ENCODE measurements around the gene PTPRM.

The PTPRM gene

DNA sequence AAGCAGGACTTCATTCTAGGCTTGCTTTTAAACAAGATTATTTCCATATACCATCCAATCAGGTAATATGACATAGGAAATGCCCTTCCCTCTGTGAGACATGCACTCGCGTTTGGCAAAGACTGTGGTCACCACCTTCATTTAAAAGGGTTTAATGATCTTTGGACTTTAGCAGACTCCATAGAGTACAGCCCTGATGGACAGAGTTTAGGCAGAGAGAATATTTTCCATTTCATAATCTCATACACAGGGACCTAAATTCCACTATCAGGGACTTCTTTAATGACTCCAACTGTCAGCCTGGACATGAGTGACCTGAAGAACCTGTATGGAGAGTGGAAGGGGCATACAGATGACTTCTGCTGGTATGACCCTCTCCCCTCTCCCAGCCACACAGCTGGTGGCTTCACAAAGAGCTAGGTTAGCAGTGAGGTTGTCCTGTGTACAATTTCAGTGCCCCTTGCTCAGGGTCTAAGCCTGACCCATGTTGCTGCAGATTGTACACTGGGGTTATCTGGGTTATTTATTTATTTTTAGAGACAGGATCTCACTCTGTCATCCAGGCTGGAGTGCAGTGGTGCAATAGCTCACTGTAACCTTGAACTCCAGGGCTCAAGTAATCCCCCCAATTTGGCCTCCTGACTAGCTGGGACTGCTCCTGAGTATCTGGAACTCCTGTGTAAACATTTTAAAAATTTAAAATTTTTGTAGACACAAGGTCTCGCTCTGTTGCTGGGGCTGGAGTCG, 59.2 kb downstream of the PTPRM start:
- DNase-seq (ENCODE audit: low read depth in 2 of 2, low spot score in 1 of 2): no peak

DNA sequence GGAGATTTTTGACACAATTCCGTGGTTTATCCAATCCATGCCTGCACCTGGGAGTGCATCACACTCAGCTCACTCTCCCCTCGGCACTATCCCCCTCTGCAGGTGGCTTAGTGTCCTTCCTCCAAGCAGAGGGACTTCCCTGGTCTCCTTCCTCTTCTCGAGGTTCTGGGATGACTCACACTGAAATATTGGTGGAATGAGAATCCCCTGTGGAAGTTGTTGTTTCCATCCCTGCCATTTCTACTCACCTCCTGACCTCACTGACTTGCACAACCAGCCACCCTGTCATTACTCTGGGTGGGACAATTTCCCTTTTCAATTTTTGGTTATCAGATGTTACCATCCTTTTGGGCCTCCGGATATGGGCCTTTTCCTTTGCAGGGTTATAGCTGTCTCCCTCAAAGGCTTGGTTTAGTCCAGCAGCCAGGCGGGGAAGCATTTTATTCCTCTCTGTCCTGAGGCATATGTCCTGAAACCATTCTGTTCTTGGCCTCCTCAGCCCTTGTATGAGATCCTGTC, 59.9 kb downstream of the PTPRM start:
- no peak for DNase-seq (ENCODE audit: low read depth in 2 of 2, low spot score in 1 of 2)

- no peak for DNase-seq (ENCODE audit: low read depth in 2 of 2, low spot score in 1 of 2)
These were observed 62.3 kb downstream of the PTPRM start for GRCh38 chr18:7629416-7629815.

- DNase-seq (ENCODE audit: low read depth in 2 of 2, low spot score in 1 of 2): no peak
These were observed 63.8 kb downstream of the PTPRM start for GRCh38 chr18:7630731-7631442.

DNA sequence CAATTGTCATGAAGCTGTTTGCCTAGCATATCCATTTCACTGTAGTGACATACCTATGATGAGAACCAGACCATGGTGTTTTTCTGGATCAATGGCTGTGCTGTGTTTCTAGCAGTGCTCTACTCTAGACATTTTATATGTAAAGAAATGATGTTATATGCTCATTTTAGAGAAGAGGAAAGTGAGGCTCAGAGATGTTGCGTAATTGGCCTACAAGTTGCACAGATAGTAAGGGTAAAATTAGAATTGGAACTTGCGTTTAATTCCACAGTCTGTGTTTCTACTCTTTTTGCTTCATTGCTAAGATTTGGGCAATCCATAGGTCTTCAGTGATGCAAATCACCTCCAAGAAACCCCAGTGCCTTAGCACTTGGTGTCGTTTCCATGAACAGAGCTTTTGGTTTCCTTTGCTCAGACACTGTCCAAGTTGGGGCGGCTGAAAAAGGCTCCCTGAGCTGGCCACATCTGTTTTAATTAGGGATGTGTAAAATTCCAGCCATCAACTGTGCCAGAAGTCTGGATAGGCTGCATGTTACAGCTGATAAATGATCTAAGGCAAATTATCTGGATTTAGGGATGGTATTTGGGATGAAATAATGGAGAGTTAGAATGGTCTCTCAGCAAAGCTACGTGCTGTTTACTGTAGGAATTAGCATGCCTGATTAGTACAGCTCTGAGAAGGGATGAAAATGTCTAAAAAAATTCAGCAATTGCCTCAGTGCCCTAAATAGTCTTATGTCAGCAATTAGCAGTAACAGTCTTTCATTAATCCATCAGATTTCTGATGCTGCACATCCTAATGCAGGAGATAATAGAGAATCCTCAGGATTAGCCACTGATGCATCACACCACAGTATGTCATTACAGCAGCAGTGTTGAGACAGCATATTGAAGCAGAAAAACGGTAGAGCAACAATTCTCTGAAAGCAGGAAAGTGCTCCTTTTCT, 65.3 kb downstream of the PTPRM start:
- DNase-seq (ENCODE audit: low read depth in 2 of 2, low spot score in 1 of 2): no peak

GRCh38 chr18:7633171-7633570, 66.1 kb downstream of the PTPRM start:
- no peak for DNase-seq (ENCODE audit: low read depth in 2 of 2, low spot score in 1 of 2)

- no peak for DNase-seq (ENCODE audit: low read depth in 2 of 2, low spot score in 1 of 2)
These were observed 68.8 kb downstream of the PTPRM start for GRCh38 chr18:7635948-7636347.

GRCh38 chr18:7637269-7637668, 70.2 kb downstream of the PTPRM start:
- DNase-seq (ENCODE audit: low read depth in 2 of 2, low spot score in 1 of 2): no peak

GRCh38 chr18:7638321-7638720, 71.2 kb downstream of the PTPRM start:
- DNase-seq (ENCODE audit: low read depth in 2 of 2, low spot score in 1 of 2): no peak

GRCh38 chr18:7641813-7642212, 74.7 kb downstream of the PTPRM start:
- DNase-seq (ENCODE audit: low read depth in 2 of 2, low spot score in 1 of 2): no peak

- no peak for DNase-seq (ENCODE audit: low read depth in 2 of 2, low spot score in 1 of 2)
These were observed 75.3 kb downstream of the PTPRM start for GRCh38 chr18:7642331-7642890.

DNA sequence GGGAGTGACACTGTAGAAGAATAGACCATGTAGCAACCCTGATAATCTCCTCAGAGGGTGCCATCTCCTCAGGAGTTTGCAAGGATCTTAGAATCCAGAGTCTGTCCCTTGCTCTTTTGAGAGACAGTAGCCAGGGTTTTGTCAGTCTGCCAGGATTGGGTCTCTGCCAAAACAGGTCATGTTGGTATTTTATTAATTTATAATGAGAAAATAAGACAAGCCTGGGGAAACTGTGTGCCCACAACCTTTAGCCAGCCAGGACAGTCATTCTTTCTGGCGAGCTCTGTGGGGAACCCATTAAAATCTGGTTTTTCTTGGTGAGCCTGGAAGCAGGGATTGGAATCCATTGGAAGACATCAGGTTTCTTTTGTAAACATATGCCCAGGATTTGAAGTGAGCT, 78.6 kb downstream of the PTPRM start:
- DNase-seq (ENCODE audit: low read depth in 2 of 2, low spot score in 1 of 2): no peak

DNA sequence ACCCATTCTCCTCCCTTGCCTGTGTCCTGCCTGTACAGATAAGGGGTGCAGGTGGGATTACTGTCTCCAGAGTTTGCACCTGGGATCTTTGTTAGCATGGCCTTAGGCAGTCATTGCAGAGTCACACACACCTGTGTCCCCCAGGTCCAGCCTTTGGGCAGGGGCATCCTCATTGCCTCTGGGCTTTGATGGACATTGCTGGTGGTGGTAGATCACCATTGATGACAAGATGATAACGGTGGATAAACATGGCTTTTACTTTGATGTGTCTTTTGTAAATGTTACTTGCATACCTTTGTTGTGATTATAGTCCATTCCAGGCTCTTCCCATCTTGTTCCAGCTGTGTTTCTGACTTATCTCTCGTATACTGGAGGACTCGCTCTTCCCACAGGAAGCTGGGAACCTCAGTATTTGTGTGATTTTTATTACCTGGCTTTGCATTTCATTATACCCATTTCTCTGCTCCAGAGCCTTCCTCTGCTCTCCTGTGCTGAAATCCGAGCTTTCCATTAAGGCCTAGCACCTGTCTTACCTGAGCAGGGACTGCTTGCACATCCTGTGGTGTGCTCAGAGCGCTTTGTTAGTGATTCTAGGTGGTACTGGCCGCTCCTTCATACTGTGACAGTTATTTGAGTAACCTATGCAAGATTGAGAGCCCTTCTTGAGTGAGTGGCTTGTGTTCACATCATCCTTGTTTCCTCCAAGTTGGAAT, 79.2 kb downstream of the PTPRM start:
- DNase-seq (ENCODE audit: low read depth in 2 of 2, low spot score in 1 of 2): no peak

- DNase-seq (ENCODE audit: low read depth in 2 of 2, low spot score in 1 of 2): no peak
These were observed 80.4 kb downstream of the PTPRM start for GRCh38 chr18:7647500-7647899.

DNA sequence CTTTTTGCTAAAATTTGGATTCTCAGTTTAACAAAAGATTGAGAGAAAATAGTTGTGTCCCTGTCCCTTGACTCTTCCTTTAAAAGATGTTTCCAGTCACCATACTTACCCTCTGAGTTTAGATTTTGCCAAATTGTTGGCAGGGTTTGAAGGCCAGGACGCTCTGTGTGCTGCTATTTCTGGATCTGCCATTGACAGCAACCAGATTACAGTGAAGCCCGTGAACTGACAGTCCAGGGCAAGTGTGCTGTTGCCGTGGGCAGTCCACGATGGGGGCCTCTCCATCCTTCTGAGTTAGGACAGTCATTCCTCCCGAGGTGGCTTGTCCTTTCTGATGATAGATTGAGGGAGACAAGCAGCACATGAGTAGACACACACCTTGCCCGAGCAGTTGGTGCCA, 89.9 kb downstream of the PTPRM start:
- DNase-seq (ENCODE audit: low read depth in 2 of 2, low spot score in 1 of 2): no peak

- no peak for DNase-seq (ENCODE audit: low read depth in 2 of 2, low spot score in 1 of 2)
These were observed 90.8 kb downstream of the PTPRM start for GRCh38 chr18:7657937-7658336.

DNA sequence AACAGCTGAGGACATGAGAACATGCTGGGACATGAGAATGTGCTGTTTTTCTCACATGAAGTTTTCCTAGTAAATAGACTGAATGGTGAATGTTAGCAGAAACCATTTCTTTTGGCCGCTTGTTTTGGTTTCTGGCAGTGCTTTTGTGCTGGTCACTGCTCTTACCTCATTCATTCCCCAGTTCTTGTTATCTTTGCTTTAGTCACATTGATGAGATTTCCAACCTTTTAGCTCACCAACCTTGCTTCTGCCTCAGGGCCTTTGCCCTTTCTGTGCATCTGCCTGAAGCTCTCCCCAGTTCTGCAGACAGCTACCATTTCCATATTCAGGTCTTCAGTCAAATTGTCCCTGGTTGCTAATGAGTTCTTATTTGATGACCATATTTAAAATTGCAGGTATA, 91.6 kb downstream of the PTPRM start:
- no peak for DNase-seq (ENCODE audit: low read depth in 2 of 2, low spot score in 1 of 2)

DNA sequence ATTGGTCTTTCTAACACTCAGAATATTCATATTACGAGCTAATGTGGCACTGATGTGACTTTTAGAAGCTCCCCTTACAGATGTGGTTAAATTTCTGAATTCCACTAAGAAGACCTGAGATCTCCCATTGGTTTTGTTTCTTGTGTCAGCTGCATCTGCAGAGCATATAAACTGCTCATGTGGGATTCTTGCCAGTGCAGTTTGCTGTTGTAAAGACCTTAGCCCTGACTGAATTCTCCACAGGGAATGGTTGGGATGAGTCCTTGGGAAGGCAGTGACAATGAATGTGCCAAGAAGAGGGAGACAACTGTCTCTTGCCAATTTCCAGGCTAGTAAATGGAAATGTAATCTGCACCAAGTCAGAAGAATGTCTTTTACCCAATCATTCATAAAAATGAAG, 94.1 kb downstream of the PTPRM start:
- no peak for DNase-seq (ENCODE audit: low read depth in 2 of 2, low spot score in 1 of 2)

DNA sequence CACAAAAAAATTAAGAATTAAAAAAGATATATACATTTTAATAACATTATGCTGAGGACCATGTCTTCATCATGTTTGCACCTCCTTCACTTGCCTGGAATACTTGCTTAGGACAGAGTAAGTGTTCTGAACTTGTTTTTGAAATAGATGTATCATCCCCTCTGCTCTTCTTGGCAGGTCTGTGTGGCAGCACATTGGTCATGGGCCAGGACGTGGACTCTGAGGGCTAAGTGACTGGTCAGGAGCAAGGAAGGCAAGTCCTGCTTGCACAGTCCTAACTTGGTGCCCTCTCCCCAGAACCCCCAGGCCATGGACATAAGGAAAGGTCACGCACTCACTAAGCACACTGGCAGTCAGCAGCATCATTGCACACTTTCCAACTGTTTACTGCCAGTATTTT, 95.8 kb downstream of the PTPRM start:
- DNase-seq (ENCODE audit: low read depth in 2 of 2, low spot score in 1 of 2): no peak

Data from stimulated activated CD8-positive, alpha-beta memory T cell treated with anti-CD3 and anti-CD28 coated beads, Interleukin-4, amount 100 ng/mL, for 4 hours (primary cell).